MM.1S (cell line): ENCODE data around the gene HOXB1.

Source experiments
- EZH2 ChIP-seq: fragments of 300-600 bp; sonication (generic); optimal IDR thresholded peaks from 2 replicates; pipeline ENCODE3; 2017; ENCODE audit warnings: low read depth, mild to moderate bottlenecking, antibody characterized with exemption, low read length, mixed read lengths
- EZH2phosphoT487 ChIP-seq: fragments of 300-600 bp; sonication (generic); IDR thresholded peaks from 2 replicates; pipeline ENCODE4 v1.6.1; 2018; ENCODE audit warnings: antibody characterized with exemption, low read length
- TF ChIP-seq, protein P1 (sequence below): fragments of 300-600 bp; sonication (generic); IDR thresholded peaks from 2 replicates; pipeline ENCODE4 v1.5.1; 2016; ENCODE audit warnings: antibody characterized with exemption, low read length, mixed read lengths

DNA sequence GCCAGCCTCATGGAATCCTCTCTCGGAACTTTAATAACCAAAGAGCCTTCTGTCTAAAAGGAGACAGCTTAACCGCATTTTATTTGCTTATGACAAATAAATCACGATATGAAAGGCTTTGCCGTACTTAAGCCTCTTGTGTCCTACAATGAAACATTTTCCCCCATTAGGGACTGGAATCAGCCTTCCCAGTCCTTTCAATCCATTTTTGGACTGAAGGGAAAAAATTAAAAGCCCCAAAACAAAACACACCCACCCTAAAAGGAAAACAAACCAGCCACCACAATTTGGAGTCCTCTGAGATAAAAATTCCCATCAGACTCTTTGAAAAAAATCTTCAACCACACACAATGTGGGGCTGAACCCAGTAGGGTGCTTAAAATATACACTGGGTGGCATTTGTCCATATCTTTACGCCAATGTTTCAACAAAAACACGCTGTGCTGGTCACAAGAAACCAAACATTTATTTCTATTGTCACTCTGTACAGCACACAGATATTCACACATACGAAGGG lies 44.3 kb upstream of the HOXB1 start:
- TF ChIP-seq, protein P1, sequence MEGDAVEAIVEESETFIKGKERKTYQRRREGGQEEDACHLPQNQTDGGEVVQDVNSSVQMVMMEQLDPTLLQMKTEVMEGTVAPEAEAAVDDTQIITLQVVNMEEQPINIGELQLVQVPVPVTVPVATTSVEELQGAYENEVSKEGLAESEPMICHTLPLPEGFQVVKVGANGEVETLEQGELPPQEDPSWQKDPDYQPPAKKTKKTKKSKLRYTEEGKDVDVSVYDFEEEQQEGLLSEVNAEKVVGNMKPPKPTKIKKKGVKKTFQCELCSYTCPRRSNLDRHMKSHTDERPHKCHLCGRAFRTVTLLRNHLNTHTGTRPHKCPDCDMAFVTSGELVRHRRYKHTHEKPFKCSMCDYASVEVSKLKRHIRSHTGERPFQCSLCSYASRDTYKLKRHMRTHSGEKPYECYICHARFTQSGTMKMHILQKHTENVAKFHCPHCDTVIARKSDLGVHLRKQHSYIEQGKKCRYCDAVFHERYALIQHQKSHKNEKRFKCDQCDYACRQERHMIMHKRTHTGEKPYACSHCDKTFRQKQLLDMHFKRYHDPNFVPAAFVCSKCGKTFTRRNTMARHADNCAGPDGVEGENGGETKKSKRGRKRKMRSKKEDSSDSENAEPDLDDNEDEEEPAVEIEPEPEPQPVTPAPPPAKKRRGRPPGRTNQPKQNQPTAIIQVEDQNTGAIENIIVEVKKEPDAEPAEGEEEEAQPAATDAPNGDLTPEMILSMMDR: no peak
- TF ChIP-seq EZH2 (no peak), EZH2phosphoT487 (no peak)
